Bronchial epithelial cell (primary cell): ENCODE results near the gene TSC2. TPM values are rescaled to one million over a fixed set of nuclear protein-coding genes. Genes with fewer than 3 reads are reported as not detected.

ENCODE experiments used
- DNase-seq: peaks from one replicate; pipeline ENCODE4 v3.0.0-alpha.2; 2010; ENCODE audit warnings: low read depth
- FAIRE-seq: peaks from 2 replicates; lab custom pipeline; 2011; peaks lifted over from hg19 to GRCh38; lab: Jason Lieb, UNC
- H3K27me3 ChIP-seq: 2 replicates; pipeline ENCODE4 v1.5.1; 2011; ENCODE audit warnings: low read length; ENCODE audit not compliant: control insufficient read depth, insufficient read depth
- H3K36me3 ChIP-seq: 2 replicates; pipeline ENCODE4 v1.5.1; 2011; ENCODE audit warnings: low read length; ENCODE audit not compliant: control insufficient read depth, insufficient read depth
- H3K4me3 ChIP-seq: 2 replicates; pipeline ENCODE4 v1.5.1; 2011; ENCODE audit warnings: mild to moderate bottlenecking, low read depth, low read length, control low read depth
- total RNA-seq: library from RNA; depleted of rRNA; stranded (reverse); fragments of >200 nt; gene quantifications from 2 replicates; pipeline ENCODE4 v1.2.1, GENCODE V29; 2014
- TF ChIP-seq, protein P1 (sequence below): IDR thresholded peaks from 2 replicates; pipeline ENCODE4 v1.5.1; 2011; ENCODE audit warnings: mild to moderate bottlenecking, moderate library complexity, low read length, control low read depth, inconsistent platforms; ENCODE audit not compliant: insufficient read depth, severe bottlenecking

TSC2 gene
- total RNA-seq, 1 donor from 2014 or later = 25.0 TPM

DNA sequence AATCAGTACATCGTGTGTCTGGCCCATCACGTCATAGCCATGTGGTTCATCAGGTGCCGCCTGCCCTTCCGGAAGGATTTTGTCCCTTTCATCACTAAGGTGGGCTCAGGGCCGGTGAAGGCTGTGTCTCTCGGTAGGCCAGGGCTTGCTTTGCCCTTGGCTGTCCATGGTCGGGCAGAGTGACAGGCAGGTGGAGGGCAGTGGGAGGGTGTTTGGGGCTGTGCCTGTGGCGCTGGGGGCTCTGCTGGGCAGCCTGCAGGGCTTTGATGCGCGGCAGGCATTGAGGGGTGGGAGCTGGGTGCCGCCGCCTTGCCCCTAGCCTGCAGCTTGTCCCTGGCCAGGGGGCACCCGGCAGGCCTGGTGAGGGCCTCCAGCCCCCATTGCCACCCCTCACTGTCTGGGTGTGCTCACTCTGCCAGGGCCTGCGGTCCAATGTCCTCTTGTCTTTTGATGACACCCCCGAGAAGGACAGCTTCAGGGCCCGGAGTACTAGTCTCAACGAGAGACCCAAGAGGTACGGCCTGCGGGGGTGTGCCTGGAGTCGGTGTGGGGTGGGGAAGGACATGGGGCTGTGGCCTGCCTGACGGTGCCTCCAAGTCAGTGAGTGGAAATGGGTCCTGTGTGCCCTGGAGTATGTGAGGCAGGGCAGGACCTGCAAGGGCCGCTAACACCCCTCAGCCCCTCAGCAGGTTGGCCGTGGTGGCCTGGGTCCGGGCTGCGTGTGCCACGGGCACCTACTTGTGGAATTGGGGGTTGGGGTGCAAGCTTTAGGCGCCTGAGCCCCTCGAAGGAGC lies 28.5 kb downstream of the TSC2 start:
- no peak for FAIRE-seq
- Histone ChIP-seq H3K4me3 (no peak overlapping the region), H3K36me3 (peaks cover 29% of the 10 kb centered on the region), H3K27me3 (no peaks in the 10 kb centered on the region)
- TF ChIP-seq, protein P1, sequence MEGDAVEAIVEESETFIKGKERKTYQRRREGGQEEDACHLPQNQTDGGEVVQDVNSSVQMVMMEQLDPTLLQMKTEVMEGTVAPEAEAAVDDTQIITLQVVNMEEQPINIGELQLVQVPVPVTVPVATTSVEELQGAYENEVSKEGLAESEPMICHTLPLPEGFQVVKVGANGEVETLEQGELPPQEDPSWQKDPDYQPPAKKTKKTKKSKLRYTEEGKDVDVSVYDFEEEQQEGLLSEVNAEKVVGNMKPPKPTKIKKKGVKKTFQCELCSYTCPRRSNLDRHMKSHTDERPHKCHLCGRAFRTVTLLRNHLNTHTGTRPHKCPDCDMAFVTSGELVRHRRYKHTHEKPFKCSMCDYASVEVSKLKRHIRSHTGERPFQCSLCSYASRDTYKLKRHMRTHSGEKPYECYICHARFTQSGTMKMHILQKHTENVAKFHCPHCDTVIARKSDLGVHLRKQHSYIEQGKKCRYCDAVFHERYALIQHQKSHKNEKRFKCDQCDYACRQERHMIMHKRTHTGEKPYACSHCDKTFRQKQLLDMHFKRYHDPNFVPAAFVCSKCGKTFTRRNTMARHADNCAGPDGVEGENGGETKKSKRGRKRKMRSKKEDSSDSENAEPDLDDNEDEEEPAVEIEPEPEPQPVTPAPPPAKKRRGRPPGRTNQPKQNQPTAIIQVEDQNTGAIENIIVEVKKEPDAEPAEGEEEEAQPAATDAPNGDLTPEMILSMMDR = no peak
- no peak for DNase-seq

DNA sequence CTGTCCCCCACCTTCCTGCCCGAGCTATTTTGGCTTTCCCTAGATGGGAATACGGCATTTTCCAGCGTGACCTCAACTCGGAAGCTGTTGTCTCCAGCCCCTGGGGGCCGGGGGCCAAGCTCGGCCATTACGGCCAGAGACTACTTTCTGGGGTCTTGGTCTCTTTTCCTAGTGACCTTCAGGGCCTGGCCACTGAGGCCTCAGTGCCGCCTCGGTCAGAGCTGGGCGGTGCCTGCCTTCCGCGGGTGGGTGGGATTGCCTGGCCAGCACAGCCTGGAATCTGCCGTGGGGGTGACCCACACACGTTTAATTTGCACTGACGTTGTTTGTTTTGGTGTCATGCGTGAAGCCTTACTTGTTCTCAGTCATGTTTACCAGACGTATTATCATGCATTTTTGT lies 29.2 kb downstream of the TSC2 start:
- TF ChIP-seq, protein P1 = no peak
- H3K36me3 ChIP-seq = peaks cover 30% of the 10 kb centered on the region
- no peaks in the 10 kb centered on the region for H3K27me3 ChIP-seq
- H3K4me3 ChIP-seq = no peak overlapping the region
- FAIRE-seq (peak; percentile 95), DNase-seq (no peak)

DNA sequence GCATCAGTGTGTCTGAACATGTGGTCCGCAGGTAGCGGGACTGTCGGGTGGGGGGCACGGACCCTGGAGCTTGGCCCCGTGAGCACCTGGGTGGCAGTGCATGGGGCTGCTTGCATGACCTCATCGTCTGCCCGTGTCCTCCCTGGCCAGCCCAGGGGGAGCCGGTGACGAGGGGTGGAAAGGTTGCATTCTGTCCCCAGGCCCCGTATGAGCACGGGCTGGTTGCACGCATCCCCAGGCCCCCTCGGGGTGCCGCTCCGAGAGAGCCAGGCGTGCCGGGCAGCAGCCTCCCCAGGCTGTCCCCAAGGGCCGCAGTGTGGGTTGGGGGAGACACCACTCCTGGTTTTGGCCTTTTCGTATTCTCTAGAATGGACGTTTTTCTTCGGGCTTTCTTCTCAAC lies 29.9 kb downstream of the TSC2 start:
- no peak for FAIRE-seq
- H3K27me3 ChIP-seq = no peaks in the 10 kb centered on the region
- H3K36me3 ChIP-seq = peaks cover 26% of the 10 kb centered on the region
- no peak overlapping the region for H3K4me3 ChIP-seq
- TF ChIP-seq, protein P1 = no peak
- no peak for DNase-seq

DNA sequence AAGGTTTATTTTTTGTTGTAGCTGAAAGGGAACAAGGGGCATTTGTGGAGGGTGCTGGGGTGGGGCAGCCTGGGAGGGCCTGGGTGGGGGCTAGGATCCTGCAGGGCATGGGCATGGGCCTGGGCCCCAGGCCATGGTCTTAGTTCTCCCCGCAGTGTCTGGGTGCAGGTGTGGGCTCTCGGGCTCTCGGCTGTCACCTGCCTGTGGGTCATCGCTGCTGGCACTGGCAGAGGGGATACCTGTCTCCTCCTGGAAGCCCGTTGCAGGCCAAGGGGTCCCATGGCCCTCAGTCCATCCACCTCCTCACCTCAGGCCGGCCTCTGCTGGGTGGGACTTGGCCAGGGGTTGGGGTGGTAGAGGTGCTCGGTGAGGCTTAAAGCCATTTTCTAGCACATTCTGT lies 30.3 kb downstream of the TSC2 start:
- FAIRE-seq (no peak), DNase-seq (no peak)
- peaks cover 28% of the 10 kb centered on the region for H3K36me3 ChIP-seq
- H3K27me3 ChIP-seq = no peaks in the 10 kb centered on the region
- no peak overlapping the region for H3K4me3 ChIP-seq
- TF ChIP-seq, protein P1 = no peak

DNA sequence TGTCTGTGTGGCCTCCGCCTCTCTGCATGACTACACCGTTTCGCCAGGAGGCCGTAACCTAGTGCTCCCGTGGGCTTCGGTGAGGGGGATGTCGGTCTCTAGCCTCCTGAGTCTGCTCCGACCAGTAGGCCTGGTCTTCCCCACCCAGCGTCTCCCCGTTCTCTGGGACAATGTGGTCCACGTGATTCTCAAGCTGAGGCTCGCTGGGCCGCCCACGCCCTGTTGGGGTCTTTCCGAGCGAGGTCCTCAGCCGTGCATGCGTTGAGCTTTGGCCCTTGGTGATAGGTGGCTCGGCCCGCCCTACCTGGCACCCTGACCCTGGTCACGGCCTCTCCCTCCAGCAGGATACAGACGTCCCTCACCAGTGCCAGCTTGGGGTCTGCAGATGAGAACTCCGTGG lies 30.9 kb downstream of the TSC2 start:
- DNase-seq = no peak
- FAIRE-seq = no peak
- Histone ChIP-seq H3K4me3 (no peak overlapping the region), H3K36me3 (peaks cover 28% of the 10 kb centered on the region), H3K27me3 (no peaks in the 10 kb centered on the region)
- TF ChIP-seq, protein P1 = no peak
